ENCODE results near the gene EVI5. TPM values are rescaled to one million over a fixed set of nuclear protein-coding genes. Genes with fewer than 3 reads are reported as not detected.

EVI5 gene
- 12.8 TPM for polyA plus RNA-seq (ENCODE audit: insufficient read length)

DNA sequence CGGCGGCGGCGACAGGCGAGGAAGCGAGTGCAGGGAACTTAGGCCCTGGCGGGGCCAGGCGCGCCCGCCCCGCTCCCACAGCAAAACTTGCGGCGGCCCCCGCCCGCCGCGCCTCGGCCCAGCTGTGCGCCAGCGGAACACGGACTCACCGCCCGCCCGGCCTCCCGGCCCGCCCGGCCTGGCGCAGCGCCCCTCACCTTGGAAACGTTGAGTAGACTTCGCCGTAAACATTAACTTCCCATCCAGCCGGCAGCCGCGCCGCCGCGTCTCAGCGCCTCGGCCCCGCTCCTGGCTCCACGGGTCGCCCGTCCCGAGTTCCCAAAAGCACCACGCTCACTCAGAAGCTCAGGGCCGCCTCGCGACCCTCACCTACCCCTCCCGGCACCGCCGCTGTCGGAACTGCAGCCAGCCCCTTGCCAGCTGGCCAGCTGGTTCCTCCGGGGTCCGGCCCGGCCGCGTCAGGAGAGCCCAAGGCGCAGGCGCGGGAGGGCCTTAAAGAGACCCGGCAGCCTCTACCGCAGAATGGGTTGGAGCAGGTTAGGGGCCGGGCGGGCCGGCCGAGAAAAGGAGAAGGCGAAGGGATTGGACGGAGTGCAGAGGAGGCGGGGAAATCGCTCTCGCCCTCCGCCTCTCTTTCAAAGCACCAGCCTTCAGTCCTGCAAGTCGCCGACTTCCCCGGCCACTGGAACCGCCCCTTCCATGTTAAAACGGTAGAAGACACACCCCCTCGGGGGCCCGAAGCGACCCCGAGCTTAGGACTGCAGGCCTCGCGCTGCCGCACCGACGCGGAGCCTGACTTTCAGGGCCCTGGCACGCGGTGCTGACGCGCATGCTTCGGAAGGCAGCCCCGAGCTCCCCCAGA, at the start of gene EVI5:
TSS of gene EVI5 (minus strand) at position 470 of the 862 bp plus-strand sequence. CDS start 48,562 bp downstream, outside the sequence.
- peak; percentile 97 for DNase-seq

- no peak for DNase-seq
Observed at GRCh38 chr1:92834617-92835016, 49.7 kb upstream of the EVI5 start.

DNA sequence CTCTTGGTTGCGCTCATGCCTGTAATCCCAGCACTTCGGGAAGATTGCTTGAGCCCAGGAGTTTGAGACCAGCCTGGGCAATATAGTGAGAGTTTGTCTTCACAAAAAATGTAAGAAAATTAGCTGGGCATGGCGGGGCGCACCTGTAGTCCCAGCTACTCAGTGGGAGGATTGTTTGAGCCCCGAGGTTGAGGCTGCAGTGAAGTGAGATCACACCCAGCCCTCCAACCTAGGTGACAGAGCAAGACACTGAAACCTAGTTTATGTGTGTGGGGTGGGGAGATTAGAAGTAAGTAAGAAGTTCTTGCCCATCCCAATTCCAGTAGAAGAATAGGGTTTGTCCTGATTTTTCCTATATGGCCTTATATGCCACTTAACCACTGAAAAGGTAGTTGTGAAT, 48.9 kb upstream of the EVI5 start:
- no peak for DNase-seq

GRCh38 chr1:92832537-92833114, 47.7 kb upstream of the EVI5 start:
- DNase-seq = peak; percentile 27

DNA sequence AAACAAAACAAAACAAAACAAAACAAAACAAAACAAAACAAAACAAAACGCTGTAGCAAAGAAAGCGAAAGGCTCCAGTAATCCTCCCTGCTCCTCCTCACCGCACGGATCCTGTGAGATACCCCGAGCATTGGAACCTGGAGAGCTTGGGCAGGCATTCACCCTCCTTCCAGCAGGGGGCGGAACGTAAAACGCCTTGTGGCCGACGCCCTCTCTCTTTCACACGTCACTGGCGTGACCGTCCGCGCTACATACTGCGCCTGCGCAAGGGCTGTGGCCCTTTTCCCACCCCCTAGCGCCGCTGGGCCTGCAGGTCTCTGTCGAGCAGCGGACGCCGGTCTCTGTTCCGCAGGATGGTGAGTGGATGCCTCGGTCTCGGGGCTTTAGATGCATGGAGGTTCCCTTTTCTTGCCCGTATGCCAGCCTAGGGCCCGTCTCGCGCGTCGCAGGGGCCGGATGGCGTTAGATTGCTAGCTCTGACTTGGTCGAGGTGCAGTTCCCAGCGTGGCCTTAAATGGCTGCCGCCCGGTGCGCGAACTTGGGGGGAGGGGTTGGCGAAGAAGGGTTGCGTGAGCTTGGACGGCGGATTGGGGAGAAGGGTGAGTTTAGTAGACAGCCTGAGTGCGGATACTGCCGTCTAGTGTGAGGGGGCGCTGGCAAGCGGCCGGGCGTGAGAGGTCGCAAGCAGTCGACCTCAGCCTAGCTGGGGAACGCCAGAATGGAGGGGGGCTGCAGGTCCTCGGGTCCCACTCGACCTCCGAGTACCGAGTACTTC, 47.0 kb upstream of the EVI5 start, which contains the start of gene RPL5:
TSS of gene RPL5 (plus strand) at position 279 of the 775 bp plus-strand sequence. CDS start at position 354, 75 bp downstream.
- peak; percentile 99 for DNase-seq

DNA sequence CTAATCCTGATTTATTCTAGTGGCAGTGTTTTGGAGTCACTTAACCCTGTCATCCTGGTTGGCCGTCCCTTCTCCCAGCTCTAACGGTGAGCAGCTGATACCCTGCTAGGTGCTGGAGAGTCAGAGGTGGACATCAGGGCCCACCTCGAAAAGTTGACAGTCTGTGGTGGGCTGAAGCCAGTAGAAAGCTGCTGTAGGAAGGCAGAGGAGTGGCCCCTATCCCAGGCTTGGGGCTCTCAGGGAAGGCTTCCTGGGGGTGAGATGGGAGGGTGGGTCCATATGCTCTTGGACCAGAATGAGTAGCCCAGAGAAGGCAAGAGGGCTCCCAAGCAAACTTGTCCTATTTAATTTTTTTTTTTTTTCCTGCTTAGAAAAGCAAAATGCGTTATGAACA, 46.5 kb upstream of the EVI5 start:
- DNase-seq = no peak

- DNase-seq = no peak
Observed at GRCh38 chr1:92826792-92827191, 41.9 kb upstream of the EVI5 start.

- DNase-seq = no peak
Observed at GRCh38 chr1:92822879-92823278, 38.0 kb upstream of the EVI5 start.

- DNase-seq = no peak
Observed at GRCh38 chr1:92820551-92820950, 35.6 kb upstream of the EVI5 start.

GRCh38 chr1:92820024-92820423, 35.1 kb upstream of the EVI5 start:
- DNase-seq = no peak

GRCh38 chr1:92817986-92818764, 33.3 kb upstream of the EVI5 start:
- DNase-seq = no peak

DNA sequence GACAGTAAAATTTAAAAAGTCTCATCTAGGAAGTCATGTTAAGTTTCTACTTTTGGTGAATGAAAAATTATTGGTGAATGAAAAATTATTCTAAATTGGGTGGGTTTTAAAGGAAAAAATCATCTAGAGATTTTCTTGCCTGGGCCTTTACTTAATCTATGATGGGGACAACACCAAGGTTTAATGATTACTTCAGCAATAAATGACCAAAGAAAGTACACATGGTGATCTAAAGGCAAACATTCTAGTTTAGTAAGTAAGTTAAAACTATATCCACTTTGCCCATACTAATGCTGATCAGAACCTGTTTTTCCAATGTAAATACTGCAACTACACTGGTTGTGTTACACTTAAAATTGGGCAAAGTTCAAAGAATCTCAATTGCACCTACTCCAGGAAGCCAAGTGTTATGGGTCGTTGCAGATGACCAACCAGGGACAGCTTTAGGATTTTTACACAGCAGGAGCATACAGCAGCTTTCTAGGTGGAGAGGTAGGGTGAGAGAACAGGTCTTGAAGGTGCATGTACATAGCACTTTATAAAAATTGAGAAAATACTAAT, 32.3 kb upstream of the EVI5 start:
- DNase-seq = no peak

- no peak for DNase-seq
Observed at GRCh38 chr1:92816732-92817131, 31.8 kb upstream of the EVI5 start.

DNA sequence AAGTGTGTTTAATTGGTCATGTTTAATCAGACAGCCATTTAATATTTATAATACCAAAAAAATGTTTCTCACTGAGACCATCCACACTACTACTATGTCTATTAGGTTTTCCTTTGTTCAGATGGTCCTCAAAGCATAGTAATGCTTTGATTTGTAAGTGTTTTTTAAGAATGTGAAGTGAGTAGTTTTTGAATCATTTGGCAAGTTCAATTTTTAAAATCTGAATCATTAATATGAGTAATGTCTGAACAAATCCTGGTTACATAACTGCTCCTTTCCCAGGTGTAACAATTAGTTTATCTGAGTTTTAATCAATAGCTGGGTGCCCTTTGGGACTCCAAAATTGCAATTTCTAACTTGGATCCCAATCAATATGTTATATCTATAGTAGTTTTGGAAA, 23.5 kb upstream of the EVI5 start:
- DNase-seq = no peak

- no peak for DNase-seq
Observed at GRCh38 chr1:92805216-92805615, 20.3 kb upstream of the EVI5 start.

DNA sequence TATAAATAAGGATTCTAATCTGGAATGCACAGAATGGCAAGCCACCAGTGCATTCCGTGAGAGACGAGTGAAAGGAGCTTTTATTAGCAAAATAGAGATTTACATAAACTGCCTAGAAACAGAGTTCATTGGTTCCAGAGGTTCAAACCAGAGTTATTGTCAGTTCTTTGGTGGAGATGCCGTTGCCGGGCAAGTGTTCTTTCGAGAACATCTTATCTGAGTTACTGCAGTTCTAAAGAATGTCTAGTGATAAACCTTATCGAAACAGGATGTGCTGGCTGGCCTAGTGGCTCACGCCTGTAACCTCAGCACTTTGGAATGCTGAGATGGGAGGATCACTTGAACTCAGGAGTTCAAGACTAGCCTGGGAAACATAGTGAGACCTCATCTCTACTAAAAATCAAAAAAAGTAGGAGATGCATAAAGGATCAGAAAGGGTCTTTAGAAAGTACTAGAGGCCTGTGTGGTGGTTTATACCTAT, 19.9 kb upstream of the EVI5 start:
- DNase-seq = no peak

DNA sequence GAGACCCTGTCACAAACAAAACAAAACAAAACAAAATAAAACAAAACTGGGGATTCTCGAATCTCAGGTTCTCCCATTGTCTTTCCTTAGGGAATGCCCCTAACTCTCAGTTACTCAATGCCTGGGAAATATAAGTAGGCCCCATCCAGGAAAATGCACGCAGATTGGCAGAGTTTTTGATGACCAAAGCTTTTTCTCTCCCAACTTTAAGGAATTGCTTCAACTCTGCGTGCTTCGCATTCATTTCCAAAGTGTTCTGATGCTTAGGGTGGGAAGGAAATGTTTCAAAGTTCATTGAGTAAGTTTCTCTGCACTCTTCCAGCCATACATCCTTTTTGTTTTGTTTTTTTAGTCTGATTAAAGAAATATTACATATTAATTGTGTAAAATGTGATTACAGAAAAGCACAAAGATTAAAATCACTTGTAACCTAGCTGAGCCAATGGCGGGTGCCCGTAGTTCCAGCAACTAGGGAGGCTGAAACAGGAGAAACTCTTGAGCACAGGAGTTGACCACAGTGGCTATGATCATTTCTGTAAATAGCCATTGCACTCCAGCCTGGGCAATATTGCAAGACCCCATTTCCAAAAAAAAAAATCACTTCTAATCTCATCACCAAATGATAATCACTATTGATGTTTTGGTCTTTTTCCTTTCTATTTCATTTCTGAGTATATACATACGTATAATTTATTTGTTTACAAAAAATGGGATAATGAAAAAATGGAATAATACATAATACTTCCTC, 18.4 kb upstream of the EVI5 start:
- no peak for DNase-seq

GRCh38 chr1:92797961-92798360, 13.1 kb upstream of the EVI5 start:
- no peak for DNase-seq

- DNase-seq = no peak
Observed at GRCh38 chr1:92797297-92797696, 12.4 kb upstream of the EVI5 start.

DNA sequence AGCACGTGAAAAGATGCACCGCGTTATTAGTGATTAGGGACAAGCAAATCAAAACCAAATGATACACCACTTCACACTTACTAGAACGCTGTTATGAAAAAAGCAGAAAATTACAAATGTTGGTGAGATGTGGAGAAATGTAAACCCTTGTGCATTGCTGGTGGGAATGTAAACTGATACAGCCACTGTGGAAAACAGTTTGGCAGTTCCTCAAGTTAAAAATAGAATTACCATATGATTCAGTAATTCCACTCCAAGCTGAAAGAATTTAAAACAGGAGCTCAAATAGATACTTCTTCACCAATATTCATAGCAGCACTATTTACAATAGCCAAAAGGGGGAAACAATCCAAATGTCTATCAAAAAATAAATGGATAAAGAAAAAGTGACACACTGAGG, 10.3 kb upstream of the EVI5 start:
- no peak for DNase-seq

DNA sequence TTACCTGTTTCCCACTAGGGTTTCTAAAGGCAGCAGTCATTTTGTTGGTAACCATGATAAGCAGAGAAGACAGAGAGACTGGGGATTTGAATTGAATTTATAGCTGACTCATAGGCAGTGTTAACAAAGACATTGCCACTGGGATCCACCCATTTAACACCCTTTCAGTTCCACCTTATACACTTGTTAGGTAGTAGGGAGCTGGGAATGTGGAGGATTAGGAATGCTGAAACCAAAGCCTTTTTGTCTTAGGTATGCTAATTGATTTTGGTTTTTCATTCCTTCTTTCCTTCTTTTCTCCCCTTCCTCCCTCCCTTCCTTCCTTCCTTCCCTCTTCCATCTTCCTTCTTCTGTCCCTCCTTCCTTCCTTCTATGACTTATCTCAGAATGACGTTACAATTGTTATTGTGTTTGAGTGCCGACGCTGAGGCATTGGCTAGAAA, 7.5 kb upstream of the EVI5 start:
- DNase-seq = no peak

Data from hindlimb muscle (tissue), 1 donor.